IMR-90 (cell line): Measurements from ENCODE around the gene CLEC4D. TPM values are rescaled to one million over a fixed set of nuclear protein-coding genes. Genes with fewer than 3 reads are reported as not detected.

ENCODE experiments used
- ATAC-seq: fragments of 200-7000 bp; cut with Tn5 transposase; 2 replicates; pipeline ENCODE4 v1.9.1; 2020; ENCODE audit warnings: low read depth, mild to moderate bottlenecking, moderate library complexity
- BruUV-seq: library from RNA; stranded (reverse); fragments of 400-500 nt; replicated peaks from 2 replicates; lab custom pipeline; 2021; lab: Mats Ljungman, UMichigan
- CTCF ChIA-PET: fragments of 300-600 bp; formaldehyde crosslinking; extraction: SDS; loops from one replicate; lab custom pipeline; 2021; ENCODE audit warnings: antibody characterized with exemption; lab: Yijun Ruan, JAX
- POLR2A ChIA-PET: fragments of 300-600 bp; sonication (Branson Sonifier 250); formaldehyde crosslinking; loops from one replicate; lab custom pipeline; 2022; ENCODE audit warnings: antibody characterized with exemption; ENCODE audit not compliant: unreplicated experiment; lab: Charles Lee
- DNase-seq: peaks from one replicate; pipeline ENCODE4 v3.0.0; 2013
- H2AFZ ChIP-seq: replicated peaks from 2 replicates; pipeline ENCODE3; 2013; ENCODE audit warnings: low read length, mild to moderate bottlenecking; ENCODE audit not compliant: poor library complexity
- H2AK5ac ChIP-seq: 2 replicates; pipeline ENCODE4 v1.6.1; 2013; ENCODE audit warnings: low read depth, low read length, inconsistent platforms
- H2AK9ac ChIP-seq: replicated peaks from 2 replicates; pipeline ENCODE3; 2013; ENCODE audit warnings: mild to moderate bottlenecking, low read depth, low read length, moderate library complexity; ENCODE audit not compliant: poor library complexity
- H2BK120ac ChIP-seq: 2 replicates; pipeline ENCODE4 v1.6.1; 2013; ENCODE audit warnings: low read depth, low read length, inconsistent platforms
- H2BK15ac ChIP-seq: 3 replicates; pipeline ENCODE4 v1.6.1; 2013; ENCODE audit warnings: low read depth, low read length, inconsistent platforms
- H2BK20ac ChIP-seq: 2 replicates; pipeline ENCODE4 v1.6.1; 2013; ENCODE audit warnings: low read depth, mild to moderate bottlenecking, inconsistent platforms, low read length, moderate library complexity
- H2BK5ac ChIP-seq: 2 replicates; pipeline ENCODE4 v1.6.1; 2013; ENCODE audit warnings: mild to moderate bottlenecking, low read depth, low read length, inconsistent platforms; ENCODE audit not compliant: poor library complexity, severe bottlenecking
- H3K14ac ChIP-seq: replicated peaks from 2 replicates; pipeline ENCODE4 v1.6.1; 2013; ENCODE audit warnings: low read depth, low read length, inconsistent platforms
- H3K18ac ChIP-seq: 2 replicates; pipeline ENCODE4 v1.6.1; 2013; ENCODE audit warnings: low read depth, low read length, control low read depth
- H3K23ac ChIP-seq: 2 replicates; pipeline ENCODE4 v1.6.1; 2013; ENCODE audit warnings: low read depth, low read length, inconsistent platforms
- H3K27ac ChIP-seq: 2 replicates; pipeline ENCODE4 v1.5.1; 2013; ENCODE audit warnings: mild to moderate bottlenecking, control low read depth, low read length; ENCODE audit not compliant: insufficient read depth
- H3K27me3 ChIP-seq: 2 replicates; pipeline ENCODE4 v1.6.1; 2013; ENCODE audit warnings: low read length; ENCODE audit not compliant: control insufficient read depth, insufficient read depth
- H3K36me3 ChIP-seq: 2 replicates; pipeline ENCODE4 v1.6.1; 2013; ENCODE audit warnings: low read length, mixed read lengths; ENCODE audit not compliant: control insufficient read depth, insufficient read depth
- H3K4ac ChIP-seq: 2 replicates; pipeline ENCODE4 v1.6.1; 2013; ENCODE audit warnings: low read depth, low read length, inconsistent platforms
- H3K4me1 ChIP-seq: 2 replicates; pipeline ENCODE4 v1.6.1; 2013; ENCODE audit warnings: low read length, mixed read lengths; ENCODE audit not compliant: control insufficient read depth, insufficient read depth
- H3K4me2 ChIP-seq: 2 replicates; pipeline ENCODE4 v1.6.1; 2013; ENCODE audit warnings: low read depth, mild to moderate bottlenecking, control low read depth, low read length, moderate library complexity
- H3K4me3 ChIP-seq: 2 replicates; pipeline ENCODE4 v1.5.1; 2013; ENCODE audit warnings: low read depth, mild to moderate bottlenecking, control low read depth, low read length, moderate library complexity; ENCODE audit not compliant: insufficient read depth
- H3K56ac ChIP-seq: 2 replicates; pipeline ENCODE4 v1.6.1; 2013; ENCODE audit warnings: low read length, inconsistent platforms; ENCODE audit not compliant: insufficient read depth; ENCODE audit errors: extremely low read depth
- H3K79me1 ChIP-seq, 2 experiments: 2 replicates each; pipeline ENCODE4 v1.6.1; 2013; ENCODE audit warnings: low read length in 2 of 2, inconsistent platforms in 1 of 2, low read depth in 1 of 2
- H3K9ac ChIP-seq: 2 replicates; pipeline ENCODE4 v1.6.1; 2013; ENCODE audit warnings: low read depth, low read length, control low read depth
- H3K9me1 ChIP-seq: 2 replicates; pipeline ENCODE4 v1.6.1; 2013; ENCODE audit warnings: low read length, inconsistent platforms; ENCODE audit not compliant: insufficient read depth
- H3K9me3 ChIP-seq: 2 replicates; pipeline ENCODE4 v1.6.1; 2013; ENCODE audit warnings: low read length; ENCODE audit not compliant: control insufficient read depth, insufficient read depth
- H4K20me1 ChIP-seq: 2 replicates; pipeline ENCODE4 v1.6.1; 2013; ENCODE audit warnings: low read length, inconsistent platforms; ENCODE audit not compliant: insufficient read depth
- H4K5ac ChIP-seq: 2 replicates; pipeline ENCODE4 v1.6.1; 2013; ENCODE audit warnings: mild to moderate bottlenecking, low read depth, low read length, control low read depth
- H4K8ac ChIP-seq, 2 experiments: 2 replicates each; pipeline ENCODE4 v1.6.1; 2013; ENCODE audit warnings: low read depth in 2 of 2, low read length in 2 of 2, control low read depth in 1 of 2, inconsistent platforms in 1 of 2
- H4K91ac ChIP-seq: 2 replicates; pipeline ENCODE4 v1.6.1; 2013; ENCODE audit warnings: low read depth, low read length, inconsistent platforms; ENCODE audit not compliant: insufficient read depth
- BHLHE40 ChIP-seq: fragments of 150-350 bp; IDR thresholded peaks from 2 replicates; pipeline ENCODE4 v1.6.1; 2016; ENCODE audit warnings: mild to moderate bottlenecking, low read depth, low read length
- CHD1 ChIP-seq: IDR thresholded peaks from 2 replicates; pipeline ENCODE4 v1.6.1; 2012; ENCODE audit warnings: low read depth, low read length, improper control_type of control experiment
- CTCF ChIP-seq: conservative IDR thresholded peaks from 2 replicates; pipeline ENCODE4 v1.5.1; 2012; ENCODE audit warnings: mild to moderate bottlenecking, low read depth, low read length, improper control_type of control experiment
- ELK1 ChIP-seq: fragments of 150-350 bp; IDR thresholded peaks from 2 replicates; pipeline ENCODE4 v1.6.1; 2016; ENCODE audit warnings: low read depth, mild to moderate bottlenecking, low read length, moderate library complexity, borderline replicate concordance
- FOS ChIP-seq: fragments of 150-350 bp; IDR thresholded peaks from 2 replicates; pipeline ENCODE4 v1.6.1; 2016; ENCODE audit warnings: low read depth, low read length
- MAFK ChIP-seq: IDR thresholded peaks from 2 replicates; pipeline ENCODE4 v1.6.1; 2012; ENCODE audit warnings: low read depth, low read length, improper control_type of control experiment
- MAZ ChIP-seq: IDR thresholded peaks from 2 replicates; pipeline ENCODE4 v1.6.1; 2012; ENCODE audit warnings: low read depth, mild to moderate bottlenecking, low read length, improper control_type of control experiment, moderate library complexity, borderline replicate concordance
- NFE2L2 ChIP-seq: fragments of 150-350 bp; IDR thresholded peaks from 2 replicates; pipeline ENCODE4 v1.6.1; 2016; ENCODE audit warnings: low read depth, mild to moderate bottlenecking, low read length
- POLR2A ChIP-seq: IDR thresholded peaks from 2 replicates; pipeline ENCODE4 v1.6.1; 2012; ENCODE audit warnings: mild to moderate bottlenecking, low read depth, low read length
- RAD21 ChIP-seq: IDR thresholded peaks from 2 replicates; pipeline ENCODE4 v1.6.1; 2012; ENCODE audit warnings: low read length, improper control_type of control experiment
- RCOR1 ChIP-seq: IDR thresholded peaks from 2 replicates; pipeline ENCODE4 v1.6.1; 2012; ENCODE audit warnings: mild to moderate bottlenecking, low read length, improper control_type of control experiment; ENCODE audit not compliant: insufficient replicate concordance
- RFX5 ChIP-seq: IDR thresholded peaks from 2 replicates; pipeline ENCODE4 v1.8.0; 2012; ENCODE audit warnings: low read depth, mild to moderate bottlenecking, low read length, moderate library complexity
- SMC3 ChIP-seq: fragments of 150-350 bp; IDR thresholded peaks from 2 replicates; pipeline ENCODE4 v1.6.1; 2016; ENCODE audit warnings: low read depth, mild to moderate bottlenecking, antibody characterized with exemption, low read length, moderate library complexity
- USF2 ChIP-seq: fragments of 150-350 bp; IDR thresholded peaks from 2 replicates; pipeline ENCODE4 v1.6.1; 2017; ENCODE audit warnings: mild to moderate bottlenecking, antibody characterized with exemption, low read length, low read depth
- WGBS, 2 experiments: methylation state at CpG; one replicate each; pipeline versions ENCODE4 v1.1.5 to v1.1.7; 2013; ENCODE audit warnings: missing lambda C conversion rate in 2 of 2; ENCODE audit not compliant: insufficient read length in 1 of 2; ENCODE audit errors: extremely low coverage in 2 of 2; 5-methylcytosine and 5-hydroxymethylcytosine counted together
- dilution Hi-C: fragments of 300-500 bp; cut with HindIII; formaldehyde crosslinking; loops from one replicate; pipeline ENCODE4 v1.14.3; 2018; ENCODE audit warnings: low sequenced_read_pairs; ENCODE audit not compliant: unreplicated experiment
- in situ Hi-C: fragments of 300-500 bp; cut with MboI; formaldehyde crosslinking; loops from 3 replicates; pipeline ENCODE4 v1.14.3; 2019; ENCODE audit warnings: low sequenced_read_pairs, inconsistent platforms, mixed read lengths
- intact Hi-C: fragments of 100-400 bp; cut with micrococcal nuclease; formaldehyde crosslinking; loops from 2 replicates; pipeline ENCODE4 v1.10.0; 2022
- polyA plus RNA-seq, 3 experiments: library from polyadenylated mRNA; depleted of rRNA; stranded (reverse); fragments of >200 nt; gene quantifications; 2 replicates each; pipeline ENCODE4 v1.2.3, GENCODE V29; 2012; ENCODE audit warnings: low replicate concordance in 1 of 3
- total RNA-seq: library from RNA; depleted of rRNA; stranded (reverse); fragments of >200 nt; gene quantifications from 2 replicates; pipeline ENCODE4 v1.2.3, GENCODE V29; 2012

CLEC4D gene
- total and polyA plus RNA-seq, 2 of the 4 experiments (the other 2 are of a cell fraction): not detected

- no peak for TF ChIP-seq RFX5
- TF ChIP-seq ELK1: no peak
- no peak for TF ChIP-seq USF2
- TF ChIP-seq RCOR1: no peak
- TF ChIP-seq MAZ: no peak
- TF ChIP-seq POLR2A: no peak
- no peak for TF ChIP-seq MAFK
- TF ChIP-seq CHD1: no peak
- no peak for TF ChIP-seq SMC3
- no peak for TF ChIP-seq BHLHE40
- no peak for TF ChIP-seq RAD21
- TF ChIP-seq CTCF: no peak
- no peak for TF ChIP-seq FOS
- no peak for TF ChIP-seq NFE2L2
- H2BK120ac ChIP-seq: no peak overlapping the region
- no peaks in the 10 kb centered on the region for H3K27me3 ChIP-seq
- H4K5ac ChIP-seq: no peak overlapping the region
- H3K9ac ChIP-seq: no peak overlapping the region
- ChIA-PET CTCF (interaction anchor here (1.0 kb wide), 1 partner anchor 10 kb away, joined by 3 read pairs; no protein-coding TSS in a partner anchor), POLR2A (no interaction called here)
- ATAC-seq: no peak
- H3K23ac ChIP-seq: no peak overlapping the region
- no peak overlapping the region for H3K4me3 ChIP-seq
- no peak overlapping the region for H3K18ac ChIP-seq
- no TSS peak for BruUV-seq
- no peaks in the 10 kb centered on the region for H3K9me3 ChIP-seq
- H2AFZ ChIP-seq: no peak overlapping the region
- H3K36me3 ChIP-seq: no peaks in the 10 kb centered on the region
- dilution Hi-C loops (no loop called here), intact Hi-C loops (loop anchor here (5.0 to 10.0 kb wide), 2 partner anchors 281 to 353 kb away; partner anchors contain the start of gene A2ML1), in situ Hi-C loops (no loop called here)
- no peak overlapping the region for H4K91ac ChIP-seq
- no peak overlapping the region for H3K14ac ChIP-seq
- no peak overlapping the region for H2AK5ac ChIP-seq
- H4K8ac ChIP-seq: no peak overlapping the region
- no peaks in the 10 kb centered on the region for H3K4me1 ChIP-seq
- H3K27ac ChIP-seq: no peak overlapping the region
- no peak overlapping the region for H3K4ac ChIP-seq
- H2BK20ac ChIP-seq: no peak overlapping the region
- DNase-seq: no peak
- H3K9me1 ChIP-seq: no peaks in the 10 kb centered on the region
- no peaks in the 10 kb centered on the region for H4K20me1 ChIP-seq
- no peak overlapping the region for H2BK5ac ChIP-seq
- no CpG with 5 or more reads among the region's 10 CpGs for WGBS, 2 experiments
- H2AK9ac ChIP-seq: no peak overlapping the region
- H3K4me2 ChIP-seq: no peak overlapping the region
- H2BK15ac ChIP-seq: no peak overlapping the region
- no peaks in the 10 kb centered on the region for H3K79me1 ChIP-seq
- H3K56ac ChIP-seq: no peak overlapping the region
Observed at GRCh38 chr12:8541562-8541961, 28.3 kb downstream of the CLEC4D start.
